Fibroblast of lung (primary cell): ENCODE data around the gene CHCHD2. TPM values are rescaled to one million over a fixed set of nuclear protein-coding genes. Genes with fewer than 3 reads are reported as not detected.

Source experiments
- DNase-seq, 2 donors: peaks; one replicate each; pipeline versions ENCODE4 v3.0.0 to v3.0.0-alpha.2; 2010; ENCODE audit warnings: low read depth in 2 of 2
- H2AFZ ChIP-seq: 2 replicates; pipeline ENCODE4 v1.5.1; 2012; ENCODE audit warnings: low read length, control low read depth, inconsistent platforms
- H3K27ac ChIP-seq: 2 replicates; pipeline ENCODE4 v1.5.1; 2011; ENCODE audit warnings: low read length, control low read depth; ENCODE audit not compliant: insufficient read depth
- H3K27me3 ChIP-seq: 2 replicates; pipeline ENCODE4 v1.5.1; 2011; ENCODE audit warnings: mild to moderate bottlenecking, low read length; ENCODE audit not compliant: control insufficient read depth, insufficient read depth
- H3K36me3 ChIP-seq: 2 replicates; pipeline ENCODE4 v1.5.1; 2011; ENCODE audit warnings: low read length; ENCODE audit not compliant: control insufficient read depth, insufficient read depth
- H3K4me1 ChIP-seq: 2 replicates; pipeline ENCODE4 v1.5.1; 2011; ENCODE audit warnings: low read length; ENCODE audit not compliant: control insufficient read depth, insufficient read depth; ENCODE audit errors: extremely low read depth
- H3K4me2 ChIP-seq: 2 replicates; pipeline ENCODE4 v1.5.1; 2011; ENCODE audit warnings: low read length, control low read depth; ENCODE audit not compliant: insufficient read depth; ENCODE audit errors: extremely low read depth
- H3K4me3 ChIP-seq, 4 experiments: fragments of 200-600 bp in 1 of 4; sonication (generic) in 1 of 4; replicated peaks in 1 of 4; 2 replicates each; pipeline ENCODE4 v1.5.1; 2011 to 2016; ENCODE audit warnings: low read length in 4 of 4, low read depth in 3 of 4, mild to moderate bottlenecking in 3 of 4, control low read depth in 2 of 4, inconsistent platforms in 1 of 4, mixed read lengths in 1 of 4; ENCODE audit not compliant: insufficient read depth in 1 of 4; ENCODE audit errors: control extremely low read depth in 1 of 4
- H3K79me2 ChIP-seq: 2 replicates; pipeline ENCODE4 v1.5.1; 2012; ENCODE audit warnings: mild to moderate bottlenecking, low read length, inconsistent platforms; ENCODE audit not compliant: control insufficient read depth, insufficient read depth
- H3K9ac ChIP-seq: 2 replicates; pipeline ENCODE4 v1.5.1; 2011; ENCODE audit warnings: mild to moderate bottlenecking, low read length, control low read depth; ENCODE audit not compliant: insufficient read depth
- H3K9me3 ChIP-seq: 2 replicates; pipeline ENCODE4 v1.5.1; 2012; ENCODE audit warnings: low read depth, low read length; ENCODE audit not compliant: control insufficient read depth, insufficient read depth
- H4K20me1 ChIP-seq: 2 replicates; pipeline ENCODE4 v1.5.1; 2011; ENCODE audit warnings: low read length; ENCODE audit not compliant: control insufficient read depth, insufficient read depth; ENCODE audit errors: extremely low read depth
- EZH2 ChIP-seq: IDR thresholded peaks from 2 replicates; pipeline ENCODE4 v1.5.1; 2012; ENCODE audit warnings: low read length, control low read depth, mild to moderate bottlenecking; ENCODE audit errors: missing control alignments
- polyA plus RNA-seq, 2 donors: library from polyadenylated mRNA; depleted of rRNA in 1 of 2; stranded (reverse) in 1 of 2; unstranded in 1 of 2; fragments of >200 nt; gene quantifications; 2 replicates each; pipeline ENCODE4 v1.2.1, GENCODE V29; 2011 to 2012; ENCODE audit warnings: missing spikeins in 1 of 2
- total RNA-seq: library from RNA; depleted of rRNA; stranded (reverse); fragments of >200 nt; gene quantifications from 2 replicates; pipeline ENCODE4 v1.2.1, GENCODE V29; 2014
- TF ChIP-seq, protein P1 (sequence below), 2 donors: IDR thresholded peaks in 1 of 2; conservative IDR thresholded peaks in 1 of 2; 1 replicate in 1 of 2; 2 replicates in 1 of 2; pipeline ENCODE4 v1.5.1; 2011 to 2012; ENCODE audit warnings: low read length in 2 of 2, control low read depth in 1 of 2, inconsistent platforms in 1 of 2, low read depth in 1 of 2, mild to moderate bottlenecking in 1 of 2

Gene CHCHD2
- total and polyA plus RNA-seq, 2 donors (not counting 1 experiment from before 2014, with no cell fraction given) = 232 to 338 TPM

DNA sequence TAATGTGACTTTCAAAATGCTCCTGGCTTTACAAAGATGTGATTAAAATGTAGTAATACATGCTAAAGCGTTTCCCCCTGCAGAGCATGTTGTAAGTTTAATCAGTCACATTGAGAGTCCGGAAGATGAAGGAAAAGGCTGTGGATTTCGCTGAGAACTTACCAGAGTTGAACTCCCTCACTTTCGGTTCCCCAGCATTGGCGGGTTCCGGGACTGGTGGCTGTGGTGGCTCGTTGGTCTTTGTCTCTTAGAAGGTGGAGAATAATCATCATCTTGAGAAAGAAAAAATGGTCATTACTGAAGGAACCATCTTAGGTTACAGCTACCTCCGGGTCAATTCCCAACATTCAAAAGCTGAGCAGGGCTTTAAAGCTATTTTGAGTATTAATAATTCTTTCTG lies 19.6 kb upstream of the CHCHD2 start:
- DNase-seq = no peak
- Histone ChIP-seq H3K79me2 (no peaks in the 10 kb centered on the region), H3K27me3 (no peaks in the 10 kb centered on the region), H3K4me3 (no peak overlapping the region), H3K4me2 (no peak overlapping the region), H3K9me3 (no peaks in the 10 kb centered on the region), H4K20me1 (no peaks in the 10 kb centered on the region), H3K4me1 (no peaks in the 10 kb centered on the region), H3K36me3 (no peaks in the 10 kb centered on the region), H3K27ac (no peak overlapping the region), H2AFZ (no peak overlapping the region), H3K9ac (no peak overlapping the region)
- TF ChIP-seq EZH2 = no peak
- TF ChIP-seq, protein P1, sequence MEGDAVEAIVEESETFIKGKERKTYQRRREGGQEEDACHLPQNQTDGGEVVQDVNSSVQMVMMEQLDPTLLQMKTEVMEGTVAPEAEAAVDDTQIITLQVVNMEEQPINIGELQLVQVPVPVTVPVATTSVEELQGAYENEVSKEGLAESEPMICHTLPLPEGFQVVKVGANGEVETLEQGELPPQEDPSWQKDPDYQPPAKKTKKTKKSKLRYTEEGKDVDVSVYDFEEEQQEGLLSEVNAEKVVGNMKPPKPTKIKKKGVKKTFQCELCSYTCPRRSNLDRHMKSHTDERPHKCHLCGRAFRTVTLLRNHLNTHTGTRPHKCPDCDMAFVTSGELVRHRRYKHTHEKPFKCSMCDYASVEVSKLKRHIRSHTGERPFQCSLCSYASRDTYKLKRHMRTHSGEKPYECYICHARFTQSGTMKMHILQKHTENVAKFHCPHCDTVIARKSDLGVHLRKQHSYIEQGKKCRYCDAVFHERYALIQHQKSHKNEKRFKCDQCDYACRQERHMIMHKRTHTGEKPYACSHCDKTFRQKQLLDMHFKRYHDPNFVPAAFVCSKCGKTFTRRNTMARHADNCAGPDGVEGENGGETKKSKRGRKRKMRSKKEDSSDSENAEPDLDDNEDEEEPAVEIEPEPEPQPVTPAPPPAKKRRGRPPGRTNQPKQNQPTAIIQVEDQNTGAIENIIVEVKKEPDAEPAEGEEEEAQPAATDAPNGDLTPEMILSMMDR (conservative IDR thresholded peaks at IDR 0.05 in 1 of 2, IDR thresholded peaks at IDR 0.05 in 1 of 2; ENCODE audit: low read depth in 1 of 2, low read length in 2 of 2) = no peak

DNA sequence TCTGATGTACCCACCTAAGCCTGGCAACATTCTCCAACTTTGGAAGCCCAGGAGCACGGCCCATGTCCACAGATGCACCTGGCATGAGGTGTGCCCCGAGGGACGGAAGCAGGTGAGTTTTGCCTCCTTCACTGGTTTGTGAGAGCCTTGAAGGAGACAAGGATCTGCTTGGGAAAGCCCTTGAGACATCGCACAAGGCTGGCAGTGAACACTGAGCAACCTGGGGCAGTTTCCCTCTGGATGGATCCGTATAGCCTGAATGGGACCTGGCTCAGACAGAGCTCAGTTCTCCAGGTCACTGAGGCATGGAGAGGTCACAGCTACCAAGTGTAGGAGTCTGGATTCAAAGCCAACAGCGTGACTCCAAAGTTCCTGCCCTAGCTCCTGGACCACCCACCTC lies 18.7 kb upstream of the CHCHD2 start:
- Histone ChIP-seq H3K27ac (no peak overlapping the region), H4K20me1 (no peaks in the 10 kb centered on the region), H2AFZ (no peak overlapping the region), H3K9me3 (no peaks in the 10 kb centered on the region), H3K79me2 (no peaks in the 10 kb centered on the region), H3K4me3 (no peak overlapping the region), H3K27me3 (no peaks in the 10 kb centered on the region), H3K4me2 (no peak overlapping the region), H3K9ac (no peak overlapping the region), H3K4me1 (no peaks in the 10 kb centered on the region), H3K36me3 (no peaks in the 10 kb centered on the region)
- no peak for DNase-seq
- TF ChIP-seq EZH2 = no peak
- TF ChIP-seq, protein P1 (conservative IDR thresholded peaks at IDR 0.05 in 1 of 2, IDR thresholded peaks at IDR 0.05 in 1 of 2; ENCODE audit: low read depth in 1 of 2, low read length in 2 of 2) = no peak

DNA sequence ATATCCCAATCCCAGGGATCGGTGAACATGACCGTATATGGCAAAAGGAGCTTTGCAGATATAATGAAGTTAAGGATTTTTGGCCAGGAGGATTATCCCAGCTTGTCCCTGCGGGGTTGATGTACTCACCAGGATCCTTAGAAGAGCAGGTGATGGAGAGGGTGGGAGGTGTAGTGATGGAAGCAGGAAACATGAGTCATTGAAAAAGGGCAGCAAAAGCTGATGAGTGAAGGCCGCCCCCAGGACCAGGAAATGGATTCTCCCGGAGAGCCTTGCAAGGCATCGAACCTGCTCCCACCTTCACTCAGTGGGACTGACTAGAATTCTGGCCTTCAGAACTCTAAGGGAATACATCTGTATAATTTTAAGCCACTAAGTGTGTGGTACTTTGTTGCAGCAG lies 15.2 kb upstream of the CHCHD2 start:
- Histone ChIP-seq H3K9me3 (no peaks in the 10 kb centered on the region), H3K27ac (no peak overlapping the region), H4K20me1 (no peaks in the 10 kb centered on the region), H3K4me3 (no peak overlapping the region), H3K27me3 (no peaks in the 10 kb centered on the region), H3K9ac (no peak overlapping the region), H3K79me2 (no peaks in the 10 kb centered on the region), H3K4me1 (no peaks in the 10 kb centered on the region), H2AFZ (no peak overlapping the region), H3K36me3 (no peaks in the 10 kb centered on the region), H3K4me2 (no peak overlapping the region)
- no peak for TF ChIP-seq EZH2
- TF ChIP-seq, protein P1 (conservative IDR thresholded peaks at IDR 0.05 in 1 of 2, IDR thresholded peaks at IDR 0.05 in 1 of 2; ENCODE audit: low read depth in 1 of 2, low read length in 2 of 2) = no peak
- no peak for DNase-seq
